ENCODE measurements around the gene WDTC1. TPM values are rescaled to one million over a fixed set of nuclear protein-coding genes. Genes with fewer than 3 reads are reported as not detected.

The WDTC1 gene
- total and polyA plus RNA-seq, 4 donors = 4.6 to 25.0 (median 19.6) TPM

GRCh38 chr1:27299385-27300271 is 65.2 kb downstream of the WDTC1 start:
- H3K9ac ChIP-seq (ENCODE audit: low read depth in 1 of 2, low read length in 2 of 2) = no peak overlapping the region
- H3K4me3 ChIP-seq (ENCODE audit: low read depth in 1 of 3, low read length in 3 of 3) = no peak overlapping the region
- H3K27ac ChIP-seq (ENCODE audit: low read depth in 1 of 2, low read length in 2 of 2) = peak overlapping the region; percentile 14 to 56
- no peaks in the 10 kb centered on the region for H3K27me3 ChIP-seq (ENCODE audit: control insufficient read depth in 4 of 4, insufficient read depth in 4 of 4, low read length in 3 of 4)
- DNase-seq (ENCODE audit: low spot score) = no peak
- no peak for TF ChIP-seq SP1 (IDR thresholded peaks at IDR 0.05)
- no peak for TF ChIP-seq CTCF (IDR thresholded peaks at IDR 0.05; ENCODE audit: low read depth, low read length, missing input control)
- TF ChIP-seq HNF4A (conservative IDR thresholded peaks at IDR 0.05) = no peak
- no peak for TF ChIP-seq ATF3 (IDR thresholded peaks at IDR 0.05)
- no peak for TF ChIP-seq REST (IDR thresholded peaks at IDR 0.05)
- TF ChIP-seq RAD21 (IDR thresholded peaks at IDR 0.05) = no peak
- no peak for TF ChIP-seq MAX (IDR thresholded peaks at IDR 0.05)
- TF ChIP-seq YY1 (IDR thresholded peaks at IDR 0.05) = no peak
- TF ChIP-seq FOXA1 (IDR thresholded peaks at IDR 0.05) = no peak
- TF ChIP-seq RXRA (IDR thresholded peaks at IDR 0.05) = no peak
- no peak for TF ChIP-seq EGR1 (IDR thresholded peaks at IDR 0.05; ENCODE audit: low read depth in 2 of 2)
- TF ChIP-seq HNF4G (IDR thresholded peaks at IDR 0.05) = no peak
- no peak for TF ChIP-seq FOXA2 (IDR thresholded peaks at IDR 0.05)
- TF ChIP-seq TAF1 (conservative IDR thresholded peaks at IDR 0.05) = no peak
- TF ChIP-seq ZBTB33 (IDR thresholded peaks at IDR 0.05) = no peak
- no peak for TF ChIP-seq JUND (IDR thresholded peaks at IDR 0.05)
- no peak for TF ChIP-seq NR2F2 (IDR thresholded peaks at IDR 0.05)
- no peak for TF ChIP-seq GABPA (IDR thresholded peaks at IDR 0.05 in 1 of 2, conservative IDR thresholded peaks at IDR 0.05 in 1 of 2)
- H3K4me1 ChIP-seq (ENCODE audit: control insufficient read depth in 4 of 4, insufficient read depth in 4 of 4, low read length in 3 of 4) = peaks cover 0 to 8% (median 0%) of the 10 kb centered on the region in 4 donors
- WGBS = 78% methylated on average over 14 of the region's 14 CpGs
- H3K9me3 ChIP-seq (ENCODE audit: control insufficient read depth in 4 of 4, low read length in 3 of 4) = no peaks in the 10 kb centered on the region
- peaks cover 10 to 51% (median 30%) of the 10 kb centered on the region in 4 donors for H3K36me3 ChIP-seq (ENCODE audit: control insufficient read depth in 4 of 4, insufficient read depth in 3 of 4, low read depth in 1 of 4, low read length in 3 of 4)
